T47D (cell line): ENCODE data around the gene KCNJ10.
"Not testable (repeated sequence)": the region's sequence is repeated elsewhere in the genome, so short reads cannot be mapped to it uniquely, and the experiment has no call there.

Experiments
- DNase-seq, 2 experiments: peaks; one replicate each; pipeline versions ENCODE4 v3.0.0 to v3.0.0-alpha.2; 2011 to 2012; ENCODE audit warnings: low read depth in 1 of 2, low spot score in 1 of 2
- JUND ChIP-seq: IDR thresholded peaks from 2 replicates; pipeline ENCODE4 v1.6.1; 2012; ENCODE audit warnings: low read depth
- in situ Hi-C: cut with HindIII; loops from 2 replicates; pipeline ENCODE4 v1.10.0; 2016; ENCODE audit warnings: low sequenced_read_pairs, low pct_unique_long_range_greater_than_20kb

KCNJ10 gene

GRCh38 chr1:160058087-160058486 lies 11.9 kb downstream of the KCNJ10 start:
- TF ChIP-seq JUND, result no peak
- in situ Hi-C loops, result no loop called here
- DNase-seq, result peak in 1 of 2 experiments; percentile 38

- in situ Hi-C loops, result no loop called here
Measured at GRCh38 chr1:160056648-160057169, 13.3 kb downstream of the KCNJ10 start.

GRCh38 chr1:160053548-160054365 lies 16.2 kb downstream of the KCNJ10 start:
- in situ Hi-C loops, result no loop called here
- no peak for TF ChIP-seq JUND
- DNase-seq, result no peak

More at GRCh38 chr1:160056648-160057169, 13.3 kb downstream of the KCNJ10 start:
- no peak for TF ChIP-seq JUND
- no peak for DNase-seq

- in situ Hi-C loops, result no loop called here
- no peak for TF ChIP-seq JUND
Measured at GRCh38 chr1:160052936-160053335, 17.0 kb downstream of the KCNJ10 start.

GRCh38 chr1:160050619-160051018 lies 19.3 kb downstream of the KCNJ10 start:
- TF ChIP-seq JUND, result no peak

More at GRCh38 chr1:160052936-160053335, 17.0 kb downstream of the KCNJ10 start:
- no peak for DNase-seq

GRCh38 chr1:160050182-160050581 lies 19.8 kb downstream of the KCNJ10 start:
- DNase-seq, in situ Hi-C loops: not testable (repeated sequence)

More at GRCh38 chr1:160050619-160051018, 19.3 kb downstream of the KCNJ10 start:
- DNase-seq, result no peak
- in situ Hi-C loops, result no loop called here

GRCh38 chr1:160049101-160049500 lies 20.9 kb downstream of the KCNJ10 start:
- in situ Hi-C loops, result no loop called here
- DNase-seq, result no peak
- no peak for TF ChIP-seq JUND

- no peak for DNase-seq
- in situ Hi-C loops, result no loop called here
- no peak for TF ChIP-seq JUND
Measured at GRCh38 chr1:160048335-160048734, 21.6 kb downstream of the KCNJ10 start.

- in situ Hi-C loops, result no loop called here
- TF ChIP-seq JUND, result no peak
- DNase-seq, result no peak
Measured at GRCh38 chr1:160047111-160047991, 22.6 kb downstream of the KCNJ10 start.

- peak; percentile 64 to 69 for DNase-seq
- in situ Hi-C loops, result no loop called here
- no peak for TF ChIP-seq JUND
Measured at GRCh38 chr1:160046494-160047110, 23.4 kb downstream of the KCNJ10 start.

- no peak for DNase-seq
- TF ChIP-seq JUND, result no peak
- in situ Hi-C loops, result no loop called here
Measured at GRCh38 chr1:160045653-160046052, 24.3 kb downstream of the KCNJ10 start.

GRCh38 chr1:160043543-160043942 lies 26.4 kb downstream of the KCNJ10 start:
- no peak for DNase-seq
- in situ Hi-C loops, result no loop called here
- TF ChIP-seq JUND, result no peak
